B cell (primary cell): Measurements from ENCODE around the gene MPC1. TPM values are rescaled to one million over a fixed set of nuclear protein-coding genes. Genes with fewer than 3 reads are reported as not detected.

Experiments used
- ATAC-seq: fragments of 200-7000 bp; cut with Tn5 transposase; one replicate; pipeline ENCODE4 v1.10.0; 2021; ENCODE audit warnings: low read depth, mild to moderate bottlenecking, moderate number of reproducible peaks, moderate library complexity
- CTCF ChIA-PET: fragments of 350-600 bp; sonication (Branson Sonifier 250); formaldehyde crosslinking; loops from one replicate; lab custom pipeline; 2021; ENCODE audit warnings: antibody characterized with exemption, inconsistent platforms; lab: Charles Lee
- POLR2A ChIA-PET: fragments of 350-600 bp; sonication (Branson Sonifier 250); formaldehyde crosslinking; loops from one replicate; lab custom pipeline; 2021; ENCODE audit warnings: antibody characterized with exemption; lab: Charles Lee
- DNase-seq: peaks from one replicate; pipeline ENCODE4 v3.0.0; 2013
- H2AFZ ChIP-seq: 2 replicates; pipeline ENCODE4 v1.6.1; 2012; ENCODE audit warnings: mild to moderate bottlenecking, low read depth, low read length; ENCODE audit not compliant: insufficient read depth, poor library complexity, severe bottlenecking
- H3K27ac ChIP-seq, 2 donors: 1 replicate in 1 of 2; 2 replicates in 1 of 2; pipeline ENCODE4 v1.5.1; 2012 to 2013; ENCODE audit warnings: low read length in 2 of 2, mild to moderate bottlenecking in 2 of 2, moderate library complexity in 1 of 2
- H3K27me3 ChIP-seq, 4 experiments: fragments of 200-600 bp in 1 of 4; sonication (generic) in 1 of 4; replicated peaks in 1 of 4; 1 replicate in 2 of 4; 2 replicates in 2 of 4; pipeline versions ENCODE4 v1.6.1 to v1.7.0; 2013 to 2016; ENCODE audit warnings: low read length in 3 of 4, mild to moderate bottlenecking in 2 of 4, mixed read lengths in 1 of 4, moderate library complexity in 1 of 4; ENCODE audit not compliant: insufficient read depth in 4 of 4, control insufficient read depth in 3 of 4; ENCODE audit errors: control extremely low read depth in 1 of 4
- H3K36me3 ChIP-seq, 2 experiments: replicated peaks in 1 of 2; 1 replicate in 1 of 2; 2 replicates in 1 of 2; pipeline versions ENCODE4 v1.6.1 to v1.7.1; 2013; ENCODE audit warnings: low read length in 1 of 2; ENCODE audit not compliant: insufficient read depth in 2 of 2, control insufficient read depth in 1 of 2; ENCODE audit errors: control extremely low read depth in 1 of 2, extremely low read depth in 1 of 2
- H3K4me1 ChIP-seq, 2 donors: fragments of 200-600 bp in 1 of 2; sonication (generic) in 1 of 2; 1 replicate in 1 of 2; 2 replicates in 1 of 2; pipeline versions ENCODE4 v1.5.1 to v1.6.1; 2013 to 2017; ENCODE audit warnings: low read length in 2 of 2; ENCODE audit not compliant: control insufficient read depth in 2 of 2, insufficient read depth in 2 of 2
- H3K4me2 ChIP-seq: replicated peaks from 2 replicates; pipeline ENCODE3; 2012; ENCODE audit warnings: mild to moderate bottlenecking, low read depth, low read length; ENCODE audit not compliant: poor library complexity, severe bottlenecking
- H3K4me3 ChIP-seq, 5 experiments: fragments of 200-600 bp in 1 of 5; sonication (generic) in 1 of 5; 1 replicate in 3 of 5; 2 replicates in 2 of 5; pipeline versions ENCODE4 v1.5.1 to v1.7.0; 2011 to 2016; ENCODE audit warnings: low read length in 4 of 5, mild to moderate bottlenecking in 4 of 5, low read depth in 2 of 5, control low read depth in 1 of 5, moderate library complexity in 1 of 5; ENCODE audit not compliant: insufficient read depth in 1 of 5; ENCODE audit errors: control extremely low read depth in 1 of 5, extremely low read depth in 1 of 5
- H3K79me2 ChIP-seq: fragments of 200-600 bp; sonication (generic); one replicate; pipeline ENCODE4 v1.6.0; 2016; ENCODE audit warnings: low read length; ENCODE audit not compliant: control insufficient read depth, insufficient read depth
- H3K9ac ChIP-seq: fragments of 200-600 bp; sonication (generic); 2 replicates; pipeline ENCODE4 v1.6.1; 2017; ENCODE audit warnings: mild to moderate bottlenecking, low read length, moderate library complexity
- H3K9me3 ChIP-seq, 3 donors: one replicate each; pipeline versions ENCODE4 v1.6.1 to v1.7.1; 2013; ENCODE audit warnings: low read length in 2 of 3; ENCODE audit not compliant: control insufficient read depth in 2 of 3, insufficient read depth in 1 of 3; ENCODE audit errors: control extremely low read depth in 1 of 3
- H4K20me1 ChIP-seq: 2 replicates; pipeline ENCODE4 v1.6.0; 2012; ENCODE audit warnings: mild to moderate bottlenecking, low read length; ENCODE audit not compliant: insufficient read depth, control insufficient read depth, poor library complexity, severe bottlenecking
- H3K27ac Mint-ChIP-seq: one replicate; pipeline ENCODE4 v1.8.0; 2021; ENCODE audit warnings: mixed read lengths
- H3K27me3 Mint-ChIP-seq: one replicate; pipeline ENCODE4 v1.8.0; 2021; ENCODE audit warnings: mixed read lengths
- H3K4me1 Mint-ChIP-seq: one replicate; pipeline ENCODE4 v1.8.0; 2021; ENCODE audit warnings: mixed read lengths
- H3K4me3 Mint-ChIP-seq: one replicate; pipeline ENCODE4 v1.8.0; 2021; ENCODE audit warnings: mixed read lengths
- H3K9me3 Mint-ChIP-seq: one replicate; pipeline ENCODE4 v1.8.0; 2022; ENCODE audit warnings: mixed read lengths; ENCODE audit not compliant: insufficient read depth
- CTCF ChIP-seq: fragments of 200-600 bp; IDR thresholded peaks from one replicate; pipeline ENCODE4 v1.8.0; 2022; ENCODE audit warnings: antibody characterized with exemption, mild to moderate bottlenecking
- EZH2 ChIP-seq: IDR thresholded peaks from 2 replicates; pipeline ENCODE4 v1.6.1; 2012; ENCODE audit warnings: borderline replicate concordance, low read depth, mild to moderate bottlenecking, moderate library complexity, low read length; ENCODE audit not compliant: insufficient read depth, poor library complexity, severe bottlenecking
- WGBS: methylation state at CpG from one replicate; pipeline ENCODE4 v1.1.5; 2013; ENCODE audit warnings: missing lambda C conversion rate; ENCODE audit not compliant: insufficient coverage; 5-methylcytosine and 5-hydroxymethylcytosine counted together
- intact Hi-C: fragments of 100-400 bp; cut with micrococcal nuclease; formaldehyde crosslinking; loops from one replicate; pipeline ENCODE4 v1.10.0; 2022
- polyA plus RNA-seq: library from polyadenylated mRNA; depleted of rRNA; stranded (reverse); fragments of >200 nt; gene quantifications from 2 replicates; pipeline ENCODE4 v1.2.3, GENCODE V29; 2012
- total RNA-seq, 2 donors: library from RNA; stranded (reverse); fragments of 120-200 nt in 1 of 2; gene quantifications; 1 replicate in 1 of 2; 2 replicates in 1 of 2; pipeline versions ENCODE4 v1.2.3 to v1.2.4, GENCODE V29; 2013 to 2022

The MPC1 gene
- total and polyA plus RNA-seq, 2 donors (not counting 1 experiment from before 2014, with no cell fraction given): 19.8 to 23.9 TPM

- no peaks in the 10 kb centered on the region for H4K20me1 ChIP-seq
- peaks cover 6 to 7% of the 10 kb centered on the region in 2 donors for H3K4me1 ChIP-seq
- Mint-ChIP-seq H3K4me1 (peaks cover 10% of the 10 kb centered on the region), H3K27ac (no peak overlapping the region), H3K4me3 (no peak overlapping the region), H3K27me3 (no peaks in the 10 kb centered on the region), H3K9me3 (peaks cover 4% of the 10 kb centered on the region)
- H3K9ac ChIP-seq: no peak overlapping the region
- TF ChIP-seq CTCF: no peak
- TF ChIP-seq EZH2: no peak
- H3K79me2 ChIP-seq: no peaks in the 10 kb centered on the region
- POLR2A ChIA-PET: no interaction called here
- peaks cover 0 to 2% (median 0%) of the 10 kb centered on the region in 3 donors for H3K9me3 ChIP-seq
- no peak for ATAC-seq
- H2AFZ ChIP-seq: no peak overlapping the region
- no peaks in the 10 kb centered on the region for H3K27me3 ChIP-seq
- H3K4me3 ChIP-seq: no peak overlapping the region
- H3K27ac ChIP-seq: no peak overlapping the region
- no peak for DNase-seq
- no peaks in the 10 kb centered on the region for H3K36me3 ChIP-seq
- intact Hi-C loops: no loop called here
- CTCF ChIA-PET: interaction anchor here (0.9 to 1.4 kb wide), 2 partner anchors 26 to 42 kb away, joined by 4 read pairs; no protein-coding TSS in a partner anchor
- H3K4me2 ChIP-seq: no peak overlapping the region
- WGBS: 48% methylated on average over 4 of the region's 5 CpGs
Observed at GRCh38 chr6:166355552-166355951, 27.2 kb downstream of the MPC1 start.

- no peak overlapping the region for H3K9ac ChIP-seq
- WGBS: no CpG with 5 or more reads among the region's 4 CpGs
- H3K27me3 Mint-ChIP-seq: no peaks in the 10 kb centered on the region
- H3K27me3 ChIP-seq: no peaks in the 10 kb centered on the region
- intact Hi-C loops: no loop called here
- H2AFZ ChIP-seq: no peak overlapping the region
- H4K20me1 ChIP-seq: no peaks in the 10 kb centered on the region
- H3K4me1 Mint-ChIP-seq: peaks cover 10% of the 10 kb centered on the region
- H3K4me1 ChIP-seq: peaks cover 6 to 7% of the 10 kb centered on the region in 2 donors
- H3K9me3 Mint-ChIP-seq: peaks cover 4% of the 10 kb centered on the region
- no peak overlapping the region for H3K4me2 ChIP-seq
- TF ChIP-seq EZH2 (no peak), CTCF (no peak)
- H3K27ac Mint-ChIP-seq: no peak overlapping the region
- ChIA-PET POLR2A (no interaction called here), CTCF (interaction anchor here (0.9 to 1.4 kb wide), 2 partner anchors 27 to 42 kb away, joined by 4 read pairs; no protein-coding TSS in a partner anchor)
- DNase-seq (no peak), ATAC-seq (no peak)
- peaks cover 0 to 4% (median 0%) of the 10 kb centered on the region in 3 donors for H3K9me3 ChIP-seq
- no peak overlapping the region for H3K4me3 Mint-ChIP-seq
- H3K79me2 ChIP-seq: no peaks in the 10 kb centered on the region
- no peak overlapping the region for H3K4me3 ChIP-seq
- H3K36me3 ChIP-seq: no peaks in the 10 kb centered on the region
- H3K27ac ChIP-seq: no peak overlapping the region
Observed at GRCh38 chr6:166354965-166355364, 27.8 kb downstream of the MPC1 start.
